Activated T-cell treated with anti-CD3 and anti-CD28 coated beads, Interleukin-2, amount 50 U/mL, for 72 hours (primary cell): ENCODE measurements around the gene CDC6. TPM values are rescaled to one million over a fixed set of nuclear protein-coding genes. Genes with fewer than 3 reads are reported as not detected.

Experiments used
- ATAC-seq, 2 donors: fragments of 150-1000 bp; cut with Tn5 transposase; replicated peaks in 1 of 2; 2 replicates each; pipeline ENCODE4 v1.10.0; 2021; ENCODE audit warnings: moderate library complexity in 2 of 2, mild to moderate bottlenecking in 1 of 2
- DNase-seq, 2 donors: peaks; one replicate each; pipeline ENCODE4 v3.0.0; 2021 to 2022; ENCODE audit warnings: mixed read lengths in 1 of 2
- H3K27ac Mint-ChIP-seq: one replicate; pipeline ENCODE4 v1.8.0; 2022; ENCODE audit warnings: mild to moderate bottlenecking, moderate library complexity, mixed read lengths
- H3K27me3 Mint-ChIP-seq: one replicate; pipeline ENCODE4 v1.8.0; 2022; ENCODE audit warnings: low read depth, mixed read lengths
- H3K36me3 Mint-ChIP-seq, 2 donors: one replicate each; pipeline ENCODE4 v1.8.0; 2022; ENCODE audit warnings: mixed read lengths in 2 of 2, mild to moderate bottlenecking in 1 of 2; ENCODE audit not compliant: insufficient read depth in 2 of 2
- H3K4me1 Mint-ChIP-seq: one replicate; pipeline ENCODE4 v1.8.0; 2022; ENCODE audit warnings: low read depth, mixed read lengths
- H3K4me3 Mint-ChIP-seq, 2 donors: one replicate each; pipeline ENCODE4 v1.8.0; 2022; ENCODE audit warnings: mild to moderate bottlenecking in 2 of 2, mixed read lengths in 2 of 2, moderate library complexity in 2 of 2
- H3K9me3 Mint-ChIP-seq, 2 donors: one replicate each; pipeline ENCODE4 v1.8.0; 2022; ENCODE audit warnings: mixed read lengths in 2 of 2
- total RNA-seq, 2 donors: library from RNA; stranded (reverse); gene quantifications; one replicate each; pipeline ENCODE4 v1.2.3, GENCODE V29; 2022

The CDC6 gene
- total RNA-seq, 2 donors from 2014 or later, result 86.2 to 92.6 TPM

DNA sequence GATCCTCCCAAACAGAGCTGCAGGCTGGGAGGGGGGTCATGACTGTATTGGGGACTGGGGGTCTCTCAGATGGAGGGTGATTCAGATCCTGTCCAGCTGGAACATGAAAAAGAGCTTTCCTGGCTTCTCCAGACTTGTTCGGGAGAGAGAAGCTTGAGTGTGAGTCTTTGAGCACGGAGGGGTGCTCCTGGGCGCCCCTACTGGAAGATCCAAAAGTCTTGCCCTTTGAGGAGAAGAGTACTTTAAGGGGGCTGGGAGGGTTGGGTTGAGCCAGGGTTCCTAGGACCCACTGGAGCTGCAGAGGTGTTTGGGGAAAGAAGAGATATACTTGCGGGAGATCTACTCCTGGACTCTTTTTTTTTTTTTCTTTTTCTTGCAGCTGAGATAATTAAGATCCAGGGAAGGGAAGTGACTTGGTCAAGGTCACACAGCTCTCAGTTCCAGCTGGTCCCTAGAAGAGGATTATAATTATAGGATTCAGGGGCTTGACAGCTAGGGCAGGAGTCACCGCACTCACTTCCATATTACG lies 29.7 kb downstream of the CDC6 start:
- H3K27ac Mint-ChIP-seq, result peak overlapping the region; percentile 88
- no peaks in the 10 kb centered on the region for H3K27me3 Mint-ChIP-seq
- H3K4me3 Mint-ChIP-seq, result peak overlapping the region; percentile 91 to 97
- ATAC-seq, result no peak
- H3K4me1 Mint-ChIP-seq, result peaks cover 89% of the 10 kb centered on the region
- peaks cover 0 to 2% of the 10 kb centered on the region in 2 donors for H3K36me3 Mint-ChIP-seq
- H3K9me3 Mint-ChIP-seq, result no peaks in the 10 kb centered on the region
- DNase-seq, result peak in 1 of 2 donors; percentile 59

DNA sequence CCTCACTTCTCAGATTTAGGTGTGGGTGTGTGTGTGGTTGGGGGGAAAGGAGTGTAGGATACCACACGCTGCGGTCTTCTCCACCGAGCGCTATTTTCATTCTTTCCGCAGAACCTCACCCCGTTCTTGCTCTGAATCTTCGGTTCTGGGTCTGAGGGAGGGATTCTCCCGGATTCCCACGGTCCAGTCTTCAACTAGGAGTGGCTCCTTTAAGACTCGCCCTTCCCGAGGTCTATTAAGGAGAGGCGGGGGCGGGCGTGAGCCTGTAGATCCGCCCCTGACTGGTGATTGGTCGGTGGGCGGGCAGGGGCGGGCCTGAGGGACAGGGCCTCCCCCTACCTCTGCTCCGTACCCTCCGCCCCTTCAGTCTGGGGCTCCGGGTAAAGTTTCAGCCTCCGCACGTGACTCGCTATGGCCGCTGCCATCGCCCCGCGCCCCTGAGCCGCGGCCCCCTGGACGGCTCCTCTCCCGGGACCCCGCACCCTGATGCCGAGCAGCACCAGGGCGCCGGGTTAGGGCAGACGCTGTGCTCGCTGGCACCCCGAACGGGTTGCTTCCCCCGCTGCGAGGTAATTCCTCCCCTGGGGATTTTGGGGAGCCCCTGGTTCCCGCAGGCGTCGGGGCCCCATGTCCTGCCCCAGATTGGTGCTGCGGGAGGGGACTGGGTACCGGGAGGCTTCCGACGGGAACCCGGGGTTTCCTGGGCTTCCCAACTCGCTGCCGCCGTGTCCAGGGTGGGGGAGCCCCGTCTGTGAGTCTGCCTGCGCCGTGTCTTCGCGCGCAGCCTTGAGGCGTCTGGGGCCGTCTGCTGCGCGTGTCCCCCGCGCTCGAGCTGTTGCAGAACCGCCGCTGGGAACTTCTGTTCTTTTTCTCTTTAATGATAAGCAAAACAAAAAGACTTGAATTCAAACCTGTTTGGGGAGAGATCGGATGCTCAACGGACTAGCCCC lies 30.5 kb downstream of the CDC6 start:
- Mint-ChIP-seq H3K4me3 (peak overlapping the region; percentile 91 to 97), H3K36me3 (peaks cover 0 to 2% of the 10 kb centered on the region in 2 donors), H3K27ac (peak overlapping the region; percentile 90), H3K27me3 (no peaks in the 10 kb centered on the region), H3K4me1 (peaks cover 91% of the 10 kb centered on the region), H3K9me3 (no peaks in the 10 kb centered on the region)
- ATAC-seq, result peak; percentile 62 to 69
- peak; percentile 89 to 92 for DNase-seq

DNA sequence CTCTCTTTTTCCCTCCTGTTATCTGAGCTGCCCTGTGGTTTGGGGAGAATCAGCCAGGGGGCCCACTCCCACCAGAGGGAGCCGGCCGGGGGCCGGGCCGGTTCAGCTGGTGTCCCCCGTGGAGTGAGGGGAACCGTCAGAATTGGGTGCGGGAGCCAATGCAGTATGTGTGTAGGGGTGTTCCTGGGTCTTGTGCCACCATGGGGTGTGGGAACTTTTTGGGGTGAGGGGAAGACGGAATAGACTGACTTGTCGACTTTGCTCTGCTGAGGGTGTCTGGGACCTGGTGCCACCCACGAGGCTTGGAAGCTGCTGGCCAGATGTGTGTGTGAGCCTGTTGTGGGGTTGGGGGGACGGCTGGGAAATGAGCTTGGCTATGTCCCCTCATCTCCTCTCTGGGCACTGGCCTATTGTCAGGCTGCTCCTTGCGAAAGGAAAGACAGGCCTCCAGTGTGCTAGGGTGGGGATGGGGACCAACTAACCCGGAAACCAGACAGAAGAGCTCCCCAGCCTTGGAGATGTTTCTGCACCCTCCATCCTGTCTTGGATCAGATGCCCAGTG lies 31.2 kb downstream of the CDC6 start:
- Mint-ChIP-seq H3K9me3 (no peaks in the 10 kb centered on the region), H3K36me3 (peaks cover 0 to 2% of the 10 kb centered on the region in 2 donors), H3K4me3 (peak overlapping the region; percentile 91 to 97), H3K27me3 (no peaks in the 10 kb centered on the region), H3K27ac (no peak overlapping the region), H3K4me1 (peaks cover 91% of the 10 kb centered on the region)
- DNase-seq, result peak in 1 of 2 donors; percentile 15
- no peak for ATAC-seq

DNA sequence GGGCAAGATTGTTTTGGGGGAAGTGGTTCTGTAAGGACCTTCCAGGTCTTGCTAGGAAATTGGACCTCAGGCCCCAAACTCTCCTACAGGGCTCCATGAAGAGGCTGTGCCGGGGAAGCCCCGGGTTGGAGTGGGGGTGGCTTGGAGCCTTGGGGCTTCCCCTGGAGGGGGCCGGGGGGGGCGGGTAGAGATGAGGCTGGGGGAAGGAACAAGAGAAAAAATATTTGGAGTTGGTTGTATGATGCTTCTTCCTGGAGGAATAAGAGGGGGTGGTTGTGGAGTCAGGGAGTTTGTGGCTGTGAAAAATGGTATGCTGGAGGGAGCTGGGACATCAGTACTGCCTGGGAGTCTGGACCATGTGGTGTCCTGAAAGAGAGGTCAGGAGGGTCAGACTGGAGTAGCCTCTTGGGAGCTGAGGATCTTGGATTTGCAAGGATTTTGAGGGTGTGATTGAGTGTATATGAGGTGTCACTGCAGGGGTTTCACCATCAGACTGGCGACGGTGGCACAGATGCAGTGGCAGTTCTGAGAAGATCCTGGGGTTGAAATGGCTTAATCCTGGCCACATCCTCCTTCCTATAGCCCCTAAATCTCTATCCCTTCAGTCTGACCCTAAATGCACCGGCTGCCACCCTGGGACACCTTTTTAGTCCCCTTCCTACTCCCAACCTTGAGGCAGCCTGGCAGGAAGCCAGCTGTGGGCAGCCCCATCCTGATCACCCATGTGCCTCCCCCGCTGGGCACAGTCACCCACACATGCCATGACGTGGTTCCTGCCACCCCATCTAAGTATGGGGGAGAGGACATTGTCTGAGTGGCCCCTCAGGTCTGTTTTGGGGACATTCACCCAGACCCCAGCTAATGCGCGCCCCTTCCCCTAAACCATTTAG lies 32.2 kb downstream of the CDC6 start:
- Mint-ChIP-seq H3K9me3 (no peaks in the 10 kb centered on the region), H3K36me3 (peaks cover 0 to 2% of the 10 kb centered on the region in 2 donors), H3K27me3 (no peaks in the 10 kb centered on the region), H3K4me3 (peak overlapping the region; percentile 91 to 97), H3K27ac (peak overlapping the region; percentile 56), H3K4me1 (peaks cover 91% of the 10 kb centered on the region)
- peak in 1 of 2 donors; percentile 6 for ATAC-seq
- DNase-seq, result peak; percentile 75 to 76

DNA sequence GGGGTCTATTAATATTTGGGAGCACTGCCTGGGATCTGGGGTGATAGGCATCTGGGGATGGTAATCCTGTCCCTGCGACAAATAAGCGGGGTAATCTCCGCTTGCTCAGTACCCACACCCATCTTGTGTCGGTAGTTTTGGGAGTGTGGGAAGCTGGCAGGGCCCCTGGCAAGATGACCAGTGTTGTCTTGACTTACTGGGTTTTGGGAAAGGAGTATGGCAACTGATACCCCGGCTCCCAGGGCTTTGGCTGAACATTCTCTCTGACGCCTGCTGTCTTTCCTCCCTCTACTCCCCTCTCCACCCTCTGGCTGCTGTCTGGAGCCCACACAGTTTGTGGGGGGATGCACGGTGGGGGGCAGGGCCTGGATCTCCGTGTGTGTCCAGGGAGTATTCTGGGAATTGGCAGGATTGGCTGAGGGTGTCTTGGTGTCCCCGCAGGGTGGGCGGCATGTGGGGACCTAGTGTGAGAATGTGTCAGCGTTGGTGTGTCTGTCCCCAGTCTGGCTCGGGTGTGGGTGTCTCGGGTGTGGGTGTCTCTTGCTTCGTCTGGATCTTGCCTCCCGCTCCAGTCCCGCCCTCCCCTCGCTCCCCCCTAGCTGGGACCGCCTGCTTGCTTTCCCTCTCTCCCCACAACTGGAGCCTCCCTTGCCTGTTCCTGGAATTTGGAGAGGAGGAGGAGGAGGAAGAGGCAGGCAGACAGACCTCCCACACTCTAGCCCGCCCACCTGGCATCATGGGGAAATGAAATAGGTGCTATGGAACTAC lies 33.3 kb downstream of the CDC6 start:
- peak overlapping the region; percentile 56 for H3K27ac Mint-ChIP-seq
- H3K4me3 Mint-ChIP-seq, result peak overlapping the region; percentile 91 to 97
- no peak for ATAC-seq

DNA sequence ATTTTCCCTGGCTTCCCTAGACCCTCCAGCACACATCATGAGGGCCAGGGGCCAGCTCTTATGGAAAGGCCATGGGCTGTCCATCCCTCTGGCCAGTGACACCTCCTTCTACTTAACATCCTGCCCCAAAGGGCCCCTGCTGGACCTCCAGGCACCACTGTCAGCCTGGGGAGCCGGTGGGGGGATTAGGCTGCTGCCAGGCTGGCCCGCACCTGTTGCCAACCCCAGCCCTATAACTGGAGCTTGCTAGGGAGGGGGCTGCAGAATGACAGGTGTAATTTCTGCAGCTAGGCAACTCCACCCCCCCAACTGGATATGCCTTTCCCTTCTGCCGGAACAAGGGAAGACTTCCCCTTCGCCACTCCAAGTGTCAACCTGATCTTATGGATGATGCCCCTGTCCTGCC lies 33.8 kb downstream of the CDC6 start:
- H3K4me1 Mint-ChIP-seq, result peaks cover 89% of the 10 kb centered on the region
- peak overlapping the region; percentile 91 to 97 for H3K4me3 Mint-ChIP-seq
- peak overlapping the region; percentile 36 for H3K27ac Mint-ChIP-seq
- no peaks in the 10 kb centered on the region for H3K9me3 Mint-ChIP-seq
- DNase-seq, result no peak
- no peaks in the 10 kb centered on the region for H3K27me3 Mint-ChIP-seq
- ATAC-seq, result no peak
- peaks cover 0 to 2% of the 10 kb centered on the region in 2 donors for H3K36me3 Mint-ChIP-seq

More for the DNA sequence above, 33.3 kb downstream of the CDC6 start:
- H3K27me3 Mint-ChIP-seq, result no peaks in the 10 kb centered on the region
- peaks cover 0 to 2% of the 10 kb centered on the region in 2 donors for H3K36me3 Mint-ChIP-seq
- no peak for DNase-seq
- peaks cover 89% of the 10 kb centered on the region for H3K4me1 Mint-ChIP-seq
- no peaks in the 10 kb centered on the region for H3K9me3 Mint-ChIP-seq

DNA sequence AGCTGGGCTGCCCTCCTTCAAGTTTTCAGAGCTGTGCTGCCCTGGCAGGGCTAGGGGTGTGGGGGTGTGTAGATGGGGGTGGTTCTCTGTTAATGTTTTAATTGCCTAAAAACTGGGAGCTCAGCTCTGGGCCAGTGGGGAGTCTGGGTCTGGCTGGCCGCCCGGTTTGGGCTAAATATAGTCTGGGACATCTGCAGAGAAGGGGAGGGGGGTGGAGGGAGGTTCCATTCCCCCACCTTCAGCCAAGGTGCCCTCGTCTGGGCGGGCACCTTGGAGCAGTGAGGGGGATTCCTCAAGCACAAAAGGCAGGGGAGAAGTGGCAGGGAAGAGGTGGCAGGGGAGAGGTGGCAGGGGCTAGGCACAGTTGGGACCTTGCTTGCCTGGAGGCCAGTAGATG lies 34.3 kb downstream of the CDC6 start:
- DNase-seq (peak in 1 of 2 donors; percentile 11), ATAC-seq (no peak)
- H3K9me3 Mint-ChIP-seq, result no peaks in the 10 kb centered on the region
- peaks cover 0 to 2% of the 10 kb centered on the region in 2 donors for H3K36me3 Mint-ChIP-seq
- no peaks in the 10 kb centered on the region for H3K27me3 Mint-ChIP-seq
- H3K4me1 Mint-ChIP-seq, result peaks cover 93% of the 10 kb centered on the region
- peak overlapping the region; percentile 97 for H3K27ac Mint-ChIP-seq
- H3K4me3 Mint-ChIP-seq, result peak overlapping the region; percentile 91 to 97

DNA sequence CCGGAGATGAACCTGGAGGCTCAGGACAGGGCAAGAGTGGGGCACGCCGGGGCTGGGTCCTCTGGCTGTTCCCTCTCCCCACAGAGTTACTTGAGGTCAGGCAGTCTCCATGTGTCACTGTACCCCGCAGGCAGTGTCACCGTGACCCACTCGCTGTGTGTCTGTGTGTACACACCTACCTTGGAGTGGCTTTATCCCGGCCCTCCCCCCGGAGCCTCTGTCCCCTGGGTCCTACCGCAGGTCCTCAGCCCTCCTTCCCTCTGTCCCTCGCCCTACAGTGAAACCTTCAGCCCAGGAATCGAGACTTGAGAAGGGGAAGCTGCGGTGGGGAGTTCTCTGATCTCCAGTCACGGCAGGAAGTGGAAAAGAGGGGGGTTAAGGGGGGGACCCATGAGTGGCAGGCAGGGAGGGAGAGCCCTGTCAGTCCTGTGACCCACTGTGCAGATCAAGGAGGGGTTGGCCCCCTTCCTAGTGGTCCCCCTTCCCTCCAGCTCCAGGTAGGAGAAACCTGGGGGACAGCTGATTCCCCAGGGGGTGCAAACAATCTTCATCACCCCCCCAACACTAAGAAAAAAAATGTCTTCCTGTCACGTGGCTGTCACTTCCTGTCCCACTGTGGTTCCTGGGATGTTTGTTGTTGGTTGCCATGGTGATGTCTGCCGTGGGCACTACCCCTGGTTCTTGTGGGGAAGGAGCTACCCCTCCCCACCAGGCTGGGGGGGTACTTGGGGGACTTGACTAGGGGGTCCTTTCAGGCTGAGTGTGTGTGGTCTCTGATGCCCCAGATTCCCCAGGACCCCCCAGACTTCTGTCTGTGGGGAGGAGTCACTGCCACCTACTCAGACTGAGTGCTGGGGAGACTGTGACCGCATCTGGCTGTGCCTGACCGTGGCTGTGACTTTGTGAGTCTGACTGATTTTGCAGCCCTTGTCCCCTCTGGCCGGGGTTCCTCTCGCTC lies 35.0 kb downstream of the CDC6 start:
- peak; percentile 50 to 54 for ATAC-seq
- peak; percentile 83 to 89 for DNase-seq
- Mint-ChIP-seq H3K4me1 (peaks cover 93% of the 10 kb centered on the region), H3K27me3 (no peaks in the 10 kb centered on the region), H3K27ac (peak overlapping the region; percentile 97), H3K9me3 (no peaks in the 10 kb centered on the region), H3K4me3 (peak overlapping the region; percentile 91 to 97), H3K36me3 (peaks cover 0 to 2% of the 10 kb centered on the region in 2 donors)

DNA sequence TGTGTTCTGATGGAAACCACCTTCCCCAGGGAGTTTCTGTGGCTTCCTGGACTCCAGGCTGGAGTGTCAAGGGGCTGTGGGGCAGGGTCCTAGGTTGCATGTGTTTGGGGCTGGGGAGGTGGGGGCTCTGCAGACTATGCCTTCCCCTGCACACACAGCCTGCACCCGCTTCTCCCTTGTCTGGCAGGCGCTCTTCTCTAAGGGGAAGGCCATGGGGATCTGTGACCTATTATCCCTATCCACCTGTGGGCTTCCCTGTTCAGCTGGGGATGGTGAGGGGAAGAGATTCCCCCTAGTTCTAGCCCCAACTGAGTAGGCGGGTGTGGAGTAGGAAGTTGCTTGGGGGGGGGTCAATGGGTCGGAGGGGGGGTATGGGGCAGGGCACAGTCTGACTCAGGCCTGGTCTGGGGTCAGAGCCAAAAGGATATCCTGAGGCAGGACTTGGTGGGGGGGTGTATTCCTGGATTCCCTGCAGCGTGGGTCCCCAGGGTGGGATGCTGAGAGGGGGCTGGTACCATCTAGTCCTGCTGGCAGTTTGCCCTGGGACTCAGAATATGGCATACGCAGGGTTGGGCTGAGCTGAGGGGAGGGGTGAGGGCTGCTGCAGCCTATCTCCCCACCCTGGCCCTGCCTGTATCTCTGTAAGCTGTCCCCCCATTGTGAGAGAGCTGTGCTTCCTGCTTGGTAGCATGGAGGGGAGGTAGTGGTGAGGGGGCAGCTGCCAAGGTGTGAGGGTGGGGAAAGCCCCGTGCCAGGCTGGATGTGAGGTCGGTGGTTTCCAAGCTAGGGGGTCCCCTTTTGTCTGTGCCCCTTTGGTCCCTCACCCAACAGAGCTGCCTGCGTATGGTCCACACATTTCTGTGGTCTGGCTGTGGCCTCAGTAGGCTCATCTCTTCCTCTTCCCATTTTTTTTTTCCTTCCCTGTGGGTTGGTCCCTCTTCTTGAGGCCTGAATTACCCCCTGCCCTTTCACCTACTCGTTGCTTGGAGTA lies 36.0 kb downstream of the CDC6 start:
- ATAC-seq (peak; percentile 21 to 28), DNase-seq (peak; percentile 71 to 82)
- H3K4me1 Mint-ChIP-seq, result peaks cover 96% of the 10 kb centered on the region
- H3K27ac Mint-ChIP-seq, result peak overlapping the region; percentile 97
- peak overlapping the region; percentile 91 to 97 for H3K4me3 Mint-ChIP-seq
- no peaks in the 10 kb centered on the region for H3K9me3 Mint-ChIP-seq
- H3K36me3 Mint-ChIP-seq, result peaks cover 0 to 2% of the 10 kb centered on the region in 2 donors
- H3K27me3 Mint-ChIP-seq, result no peaks in the 10 kb centered on the region
